GM19455 (cell line): Measurements from ENCODE around the gene CDH5.
"Not testable (repeated sequence)": the region's sequence is repeated elsewhere in the genome, so short reads cannot be mapped to it uniquely, and the experiment has no call there.

Experiments
- ATAC-seq: cut with Tn5 transposase; IDR thresholded peaks from one replicate; pipeline ENCODE4 v1.9.1; 2021; ENCODE audit not compliant: unreplicated experiment

CDH5 gene

GRCh38 chr16:66435896-66436295 lies 69.4 kb downstream of the CDH5 start:
- ATAC-seq = no peak

GRCh38 chr16:66437391-66437945 lies 71.0 kb downstream of the CDH5 start:
- no peak for ATAC-seq

GRCh38 chr16:66438536-66438935 lies 72.0 kb downstream of the CDH5 start:
- no peak for ATAC-seq

- ATAC-seq = no peak
Observed at GRCh38 chr16:66439051-66439730, 72.7 kb downstream of the CDH5 start.

GRCh38 chr16:66440271-66440802 lies 73.8 kb downstream of the CDH5 start:
- no peak for ATAC-seq

- no peak for ATAC-seq
Observed at GRCh38 chr16:66440970-66441369, 74.5 kb downstream of the CDH5 start.

- ATAC-seq = no peak
Observed at GRCh38 chr16:66441586-66442375, 75.3 kb downstream of the CDH5 start.

GRCh38 chr16:66442502-66443268 lies 76.2 kb downstream of the CDH5 start:
- no peak for ATAC-seq

- ATAC-seq = no peak
Observed at GRCh38 chr16:66443269-66443652, 76.8 kb downstream of the CDH5 start.

GRCh38 chr16:66444049-66444481 lies 77.6 kb downstream of the CDH5 start:
- ATAC-seq = no peak

GRCh38 chr16:66446737-66447136 lies 80.2 kb downstream of the CDH5 start:
- no peak for ATAC-seq

GRCh38 chr16:66447491-66447890 lies 81.0 kb downstream of the CDH5 start:
- no peak for ATAC-seq

- ATAC-seq = no peak
Observed at GRCh38 chr16:66451548-66451947, 85.1 kb downstream of the CDH5 start.

GRCh38 chr16:66453230-66453629 lies 86.7 kb downstream of the CDH5 start:
- not testable (repeated sequence) for ATAC-seq
